H9 (cell line): ENCODE results near the gene MAST2. TPM values are rescaled to one million over a fixed set of nuclear protein-coding genes. Genes with fewer than 3 reads are reported as not detected.

Experiments used
- DNase-seq: peaks from one replicate; pipeline ENCODE4 v3.0.0-alpha.2; 2017
- H2AFZ ChIP-seq: one replicate; pipeline ENCODE4 v1.6.1; 2013; ENCODE audit warnings: mild to moderate bottlenecking, low read length, control low read depth, moderate library complexity
- H2AK5ac ChIP-seq: 2 replicates; pipeline ENCODE4 v1.6.1; 2013; ENCODE audit warnings: low read length, control low read depth, mixed read lengths; ENCODE audit not compliant: insufficient read length
- H2BK120ac ChIP-seq: one replicate; pipeline ENCODE4 v1.6.1; 2013; ENCODE audit warnings: low read depth, mild to moderate bottlenecking, low read length, control low read depth, inconsistent platforms; ENCODE audit not compliant: poor library complexity, severe bottlenecking
- H2BK12ac ChIP-seq: 2 replicates; pipeline ENCODE4 v1.6.1; 2013; ENCODE audit warnings: low read length, control low read depth, mixed read lengths, low read depth; ENCODE audit not compliant: insufficient read length
- H2BK15ac ChIP-seq: 2 replicates; pipeline ENCODE4 v1.6.1; 2013; ENCODE audit warnings: low read depth, low read length, control low read depth
- H2BK20ac ChIP-seq: one replicate; pipeline ENCODE4 v1.6.1; 2013; ENCODE audit warnings: low read depth, mild to moderate bottlenecking, low read length, control low read depth, inconsistent platforms; ENCODE audit not compliant: poor library complexity, severe bottlenecking
- H2BK5ac ChIP-seq: 2 replicates; pipeline ENCODE4 v1.6.1; 2013; ENCODE audit warnings: low read length, control low read depth, mixed read lengths; ENCODE audit not compliant: insufficient read length
- H3K14ac ChIP-seq: 2 replicates; pipeline ENCODE4 v1.6.1; 2013; ENCODE audit warnings: low read length, control low read depth; ENCODE audit not compliant: insufficient read depth
- H3K18ac ChIP-seq: 2 replicates; pipeline ENCODE4 v1.6.1; 2013; ENCODE audit warnings: low read depth, mild to moderate bottlenecking, mixed read lengths, low read length, control low read depth; ENCODE audit not compliant: insufficient read length
- H3K23ac ChIP-seq: 2 replicates; pipeline ENCODE4 v1.6.1; 2013; ENCODE audit warnings: low read length, control low read depth, mixed read lengths, low read depth; ENCODE audit not compliant: insufficient read length
- H3K23me2 ChIP-seq: 2 replicates; pipeline ENCODE4 v1.6.1; 2013; ENCODE audit warnings: low read depth, mild to moderate bottlenecking, mixed read lengths, low read length, control low read depth; ENCODE audit not compliant: insufficient read length, poor library complexity, severe bottlenecking
- H3K27ac ChIP-seq: 2 replicates; pipeline ENCODE4 v1.5.1; 2013; ENCODE audit warnings: low read length, control low read depth, mixed read lengths, low read depth; ENCODE audit not compliant: insufficient read length
- H3K27me3 ChIP-seq: 2 replicates; pipeline ENCODE4 v1.6.1; 2013; ENCODE audit warnings: low read length, control low read depth, inconsistent platforms; ENCODE audit not compliant: insufficient read depth
- H3K4ac ChIP-seq: 2 replicates; pipeline ENCODE4 v1.6.1; 2013; ENCODE audit warnings: low read depth, mild to moderate bottlenecking, control low read depth, inconsistent platforms, low read length, moderate library complexity
- H3K4me1 ChIP-seq: 2 replicates; pipeline ENCODE4 v1.6.1; 2013; ENCODE audit warnings: low read length, control low read depth, inconsistent platforms; ENCODE audit not compliant: insufficient read depth
- H3K4me2 ChIP-seq: 2 replicates; pipeline ENCODE4 v1.6.1; 2013; ENCODE audit warnings: low read length, control low read depth, mixed read lengths; ENCODE audit not compliant: insufficient read length, insufficient read depth
- H3K56ac ChIP-seq: 2 replicates; pipeline ENCODE4 v1.6.1; 2013; ENCODE audit warnings: low read depth, mild to moderate bottlenecking, mixed read lengths, low read length, control low read depth; ENCODE audit not compliant: insufficient read length
- H3K79me1 ChIP-seq: 2 replicates; pipeline ENCODE4 v1.6.1; 2013; ENCODE audit warnings: low read depth, mild to moderate bottlenecking, moderate library complexity, low read length, control low read depth, inconsistent platforms; ENCODE audit not compliant: insufficient read depth, poor library complexity, severe bottlenecking
- H3K79me2 ChIP-seq: 2 replicates; pipeline ENCODE4 v1.6.1; 2013; ENCODE audit warnings: low read length, control low read depth, inconsistent platforms; ENCODE audit not compliant: insufficient read depth
- H3K9ac ChIP-seq: 2 replicates; pipeline ENCODE4 v1.6.1; 2013; ENCODE audit warnings: low read length, control low read depth, mixed read lengths; ENCODE audit not compliant: insufficient read length; ENCODE audit errors: extremely low read depth
- H3K9me3 ChIP-seq: one replicate; pipeline ENCODE4 v1.6.1; 2013; ENCODE audit warnings: low read depth, low read length, inconsistent platforms; ENCODE audit not compliant: control insufficient read depth
- H3T11ph ChIP-seq: one replicate; pipeline ENCODE4 v1.6.1; 2013; ENCODE audit warnings: mild to moderate bottlenecking, low read length, control low read depth, inconsistent platforms
- H4K20me1 ChIP-seq: one replicate; pipeline ENCODE4 v1.6.1; 2013; ENCODE audit not compliant: control insufficient read depth, insufficient read length, insufficient read depth
- H4K5ac ChIP-seq: 2 replicates; pipeline ENCODE4 v1.6.1; 2013; ENCODE audit warnings: low read depth, mild to moderate bottlenecking, mixed read lengths, low read length, control low read depth; ENCODE audit not compliant: insufficient read length
- H4K8ac ChIP-seq: replicated peaks from 2 replicates; pipeline ENCODE4 v1.6.1; 2013; ENCODE audit warnings: low read length, control low read depth, mixed read lengths, low read depth; ENCODE audit not compliant: insufficient read length
- H4K91ac ChIP-seq: 2 replicates; pipeline ENCODE4 v1.6.1; 2013; ENCODE audit warnings: low read depth, mild to moderate bottlenecking, moderate library complexity, mixed read lengths, low read length, control low read depth; ENCODE audit not compliant: insufficient read length
- H3K27ac Mint-ChIP-seq, 3 experiments: 2 replicates in 2 of 3; 3 replicates in 1 of 3; pipeline ENCODE4 v1.8.0; 2020 to 2021; ENCODE audit warnings: mixed read lengths in 3 of 3, mild to moderate bottlenecking in 1 of 3, moderate library complexity in 1 of 3
- H3K27me3 Mint-ChIP-seq: 2 replicates; pipeline ENCODE4 v1.8.0; 2021; ENCODE audit warnings: low read depth, mild to moderate bottlenecking, moderate library complexity, mixed read lengths
- H3K36me3 Mint-ChIP-seq, 3 experiments: 2 replicates in 2 of 3; 3 replicates in 1 of 3; pipeline ENCODE4 v1.8.0; 2020 to 2021; ENCODE audit warnings: low read depth in 3 of 3, mixed read lengths in 3 of 3; ENCODE audit not compliant: insufficient read depth in 1 of 3
- H3K4me1 Mint-ChIP-seq, 2 experiments: 2 replicates each; pipeline ENCODE4 v1.8.0; 2020; ENCODE audit warnings: mixed read lengths in 2 of 2
- H3K4me3 Mint-ChIP-seq, 2 experiments: 2 replicates in 1 of 2; 3 replicates in 1 of 2; pipeline ENCODE4 v1.8.0; 2020 to 2021; ENCODE audit warnings: mild to moderate bottlenecking in 2 of 2, mixed read lengths in 2 of 2, moderate library complexity in 1 of 2
- H3K9me3 Mint-ChIP-seq, 2 experiments: 2 replicates in 1 of 2; 3 replicates in 1 of 2; pipeline ENCODE4 v1.8.0; 2020; ENCODE audit warnings: mild to moderate bottlenecking in 2 of 2, mixed read lengths in 2 of 2, moderate library complexity in 1 of 2
- CTCF ChIP-seq: fragments of 200-600 bp; sonication (generic); conservative IDR thresholded peaks from 3 replicates; pipeline ENCODE4 v1.8.0; 2021; ENCODE audit warnings: antibody characterized with exemption, mild to moderate bottlenecking
- WGBS: extraction: QIAGEN DNeasy Blood & Tissue Kit; methylation state at CpG from one replicate; pipeline ENCODE4 v1.1.7; 2013; ENCODE audit warnings: missing lambda C conversion rate, low lambda C conversion rate, mixed read lengths; ENCODE audit not compliant: insufficient read length; ENCODE audit errors: extremely low coverage; 5-methylcytosine and 5-hydroxymethylcytosine counted together
- total RNA-seq: library from RNA; stranded (reverse); gene quantifications from 2 replicates; pipeline ENCODE4 v1.2.1, GENCODE V29; 2021

Gene MAST2
- total RNA-seq, 1 experiment from 2014 or later: 28.8 TPM

GRCh38 chr1:45792744-45793143 lies 10.7 kb upstream of the MAST2 start:
- Histone ChIP-seq H3K14ac (no peak overlapping the region), H3K4me2 (no peak overlapping the region), H2BK15ac (no peak overlapping the region), H3K56ac (no peak overlapping the region), H2BK12ac (no peak overlapping the region), H3K4me1 (no peaks in the 10 kb centered on the region), H4K8ac (no peak overlapping the region), H2BK120ac (no peak overlapping the region), H4K20me1 (no peaks in the 10 kb centered on the region), H2BK20ac (no peak overlapping the region), H3K18ac (no peak overlapping the region), H3K23ac (no peak overlapping the region), H3K9me3 (no peaks in the 10 kb centered on the region), H3K27me3 (no peaks in the 10 kb centered on the region), H2BK5ac (no peak overlapping the region), H3K23me2 (no peaks in the 10 kb centered on the region), H3K79me2 (no peaks in the 10 kb centered on the region), H3K9ac (no peak overlapping the region), H4K5ac (no peak overlapping the region), H2AK5ac (no peak overlapping the region), H2AFZ (no peak overlapping the region), H4K91ac (no peak overlapping the region), H3K79me1 (no peaks in the 10 kb centered on the region), H3T11ph (no peak overlapping the region), H3K27ac (no peak overlapping the region), H3K4ac (no peak overlapping the region)
- peaks cover 6 to 10% of the 10 kb centered on the region in 2 experiments for H3K4me1 Mint-ChIP-seq
- no peak overlapping the region for H3K4me3 Mint-ChIP-seq
- WGBS: no CpG with 5 or more reads among the region's 4 CpGs
- no peak overlapping the region for H3K27ac Mint-ChIP-seq
- peaks cover 27% of the 10 kb centered on the region for H3K27me3 Mint-ChIP-seq
- no peaks in the 10 kb centered on the region for H3K36me3 Mint-ChIP-seq
- DNase-seq: no peak
- H3K9me3 Mint-ChIP-seq: no peaks in the 10 kb centered on the region
- TF ChIP-seq CTCF: no peak
